HG02938 (cell line): ENCODE results near the gene MAOA.
"Not testable (repeated sequence)": the region's sequence is repeated elsewhere in the genome, so short reads cannot be mapped to it uniquely, and the experiment has no call there.

ENCODE experiments used
- ATAC-seq: cut with Tn5 transposase; IDR thresholded peaks from one replicate; pipeline ENCODE4 v1.9.1; 2021; ENCODE audit warnings: mild to moderate bottlenecking, moderate library complexity; ENCODE audit not compliant: unreplicated experiment

Gene MAOA

GRCh38 chrX:43661521-43662240 is 5.6 kb downstream of the MAOA start:
- no peak for ATAC-seq

GRCh38 chrX:43663173-43663572 is 7.1 kb downstream of the MAOA start:
- ATAC-seq = no peak

- ATAC-seq = no peak
These were observed 8.2 kb downstream of the MAOA start for GRCh38 chrX:43664258-43664657.

GRCh38 chrX:43664708-43665107 is 8.6 kb downstream of the MAOA start:
- no peak for ATAC-seq

- no peak for ATAC-seq
These were observed 10.3 kb downstream of the MAOA start for GRCh38 chrX:43666311-43666912.

- ATAC-seq = not testable (repeated sequence)
These were observed 20.0 kb downstream of the MAOA start for GRCh38 chrX:43675965-43676628.

- no peak for ATAC-seq
These were observed 21.0 kb downstream of the MAOA start for GRCh38 chrX:43676971-43677572.

GRCh38 chrX:43677993-43678392 is 21.9 kb downstream of the MAOA start:
- ATAC-seq = no peak

- no peak for ATAC-seq
These were observed 23.0 kb downstream of the MAOA start for GRCh38 chrX:43679058-43679457.

- ATAC-seq = no peak
These were observed 23.7 kb downstream of the MAOA start for GRCh38 chrX:43679778-43680177.

GRCh38 chrX:43682726-43683125 is 26.6 kb downstream of the MAOA start:
- ATAC-seq = no peak

- no peak for ATAC-seq
These were observed 29.1 kb downstream of the MAOA start for GRCh38 chrX:43685221-43685620.

GRCh38 chrX:43688586-43688985 is 32.5 kb downstream of the MAOA start:
- ATAC-seq = no peak

- ATAC-seq = no peak
These were observed 37.7 kb downstream of the MAOA start for GRCh38 chrX:43693602-43694406.

GRCh38 chrX:43699475-43699874 is 43.4 kb downstream of the MAOA start:
- no peak for ATAC-seq

GRCh38 chrX:43702079-43702524 is 46.0 kb downstream of the MAOA start:
- no peak for ATAC-seq

GRCh38 chrX:43702660-43703059 is 46.6 kb downstream of the MAOA start:
- ATAC-seq = no peak

GRCh38 chrX:43703211-43703791 is 47.2 kb downstream of the MAOA start:
- no peak for ATAC-seq

GRCh38 chrX:43706786-43707370 is 50.8 kb downstream of the MAOA start:
- ATAC-seq = no peak
